IgD-negative memory B cell (primary cell): ENCODE measurements around the gene TENT4A. TPM values are rescaled to one million over a fixed set of nuclear protein-coding genes. Genes with fewer than 3 reads are reported as not detected.
A peak's percentile ranks its signal among the peaks of the same experiment; 100 is the strongest.

ENCODE experiments used
- H3K27ac Mint-ChIP-seq, 3 donors: one replicate each; pipeline ENCODE4 v1.8.0; 2020 to 2022; ENCODE audit warnings: mild to moderate bottlenecking in 3 of 3, mixed read lengths in 3 of 3, moderate library complexity in 1 of 3
- H3K27me3 Mint-ChIP-seq: one replicate; pipeline ENCODE4 v1.8.0; 2021; ENCODE audit warnings: mixed read lengths
- H3K36me3 Mint-ChIP-seq: one replicate; pipeline ENCODE4 v1.8.0; 2020; ENCODE audit warnings: mild to moderate bottlenecking, mixed read lengths
- H3K4me1 Mint-ChIP-seq, 3 donors: one replicate each; pipeline ENCODE4 v1.8.0; 2020 to 2022; ENCODE audit warnings: mixed read lengths in 3 of 3, mild to moderate bottlenecking in 1 of 3
- H3K4me3 Mint-ChIP-seq, 4 donors: one replicate each; pipeline ENCODE4 v1.8.0; 2020 to 2022; ENCODE audit warnings: mild to moderate bottlenecking in 4 of 4, mixed read lengths in 4 of 4, moderate library complexity in 3 of 4
- H3K9me3 Mint-ChIP-seq, 3 donors: one replicate each; pipeline ENCODE4 v1.8.0; 2020 to 2021; ENCODE audit warnings: mixed read lengths in 3 of 3, mild to moderate bottlenecking in 1 of 3
- polyA plus RNA-seq: library from polyadenylated mRNA; unstranded; fragments of 300-500 nt; fragmentation: Illumina TruSeq; gene quantifications from one replicate; pipeline ENCODE4 v1.2.3, GENCODE V29; 2021

TENT4A gene
- polyA plus RNA-seq, 1 donor from 2014 or later = 1.6 TPM

GRCh38 chr5:6718161-6718681 is 5.0 kb downstream of the TENT4A start:
- Mint-ChIP-seq H3K27me3 (no peaks in the 10 kb centered on the region), H3K27ac (peak overlapping the region; percentile 74 to 96 (median 81)), H3K4me3 (peak overlapping the region in 3 of 4 donors; percentile 86 to 98 (median 89)), H3K36me3 (no peaks in the 10 kb centered on the region), H3K9me3 (no peaks in the 10 kb centered on the region), H3K4me1 (peaks cover 65 to 71% (median 67%) of the 10 kb centered on the region in 3 donors)

GRCh38 chr5:6718718-6719117 is 5.5 kb downstream of the TENT4A start:
- H3K27ac Mint-ChIP-seq = peak overlapping the region; percentile 74 to 96 (median 81)
- no peaks in the 10 kb centered on the region for H3K36me3 Mint-ChIP-seq
- H3K9me3 Mint-ChIP-seq = no peaks in the 10 kb centered on the region
- no peaks in the 10 kb centered on the region for H3K27me3 Mint-ChIP-seq
- H3K4me1 Mint-ChIP-seq = peaks cover 67 to 76% (median 72%) of the 10 kb centered on the region in 3 donors
- H3K4me3 Mint-ChIP-seq = peak overlapping the region in 3 of 4 donors; percentile 86 to 98 (median 89)

- Mint-ChIP-seq H3K9me3 (no peaks in the 10 kb centered on the region), H3K36me3 (no peaks in the 10 kb centered on the region), H3K4me3 (peak overlapping the region in 1 of 4 donors; percentile 19), H3K4me1 (peaks cover 71 to 83% (median 78%) of the 10 kb centered on the region in 3 donors), H3K27ac (peak overlapping the region in 2 of 3 donors; percentile 33 to 64), H3K27me3 (no peaks in the 10 kb centered on the region)
Observed at GRCh38 chr5:6719417-6719816, 6.2 kb downstream of the TENT4A start.

GRCh38 chr5:6719896-6720560 is 6.8 kb downstream of the TENT4A start:
- peaks cover 72 to 82% (median 81%) of the 10 kb centered on the region in 3 donors for H3K4me1 Mint-ChIP-seq
- H3K9me3 Mint-ChIP-seq = no peaks in the 10 kb centered on the region
- no peaks in the 10 kb centered on the region for H3K36me3 Mint-ChIP-seq
- H3K27me3 Mint-ChIP-seq = no peaks in the 10 kb centered on the region
- H3K27ac Mint-ChIP-seq = peak overlapping the region in 2 of 3 donors; percentile 33 to 64
- H3K4me3 Mint-ChIP-seq = peak overlapping the region in 2 of 4 donors; percentile 9 to 19

GRCh38 chr5:6720561-6720921 is 7.3 kb downstream of the TENT4A start:
- peak overlapping the region in 2 of 3 donors; percentile 64 to 94 for H3K27ac Mint-ChIP-seq
- no peaks in the 10 kb centered on the region for H3K36me3 Mint-ChIP-seq
- no peaks in the 10 kb centered on the region for H3K27me3 Mint-ChIP-seq
- H3K4me1 Mint-ChIP-seq = peaks cover 70 to 78% (median 75%) of the 10 kb centered on the region in 3 donors
- H3K4me3 Mint-ChIP-seq = no peak overlapping the region
- H3K9me3 Mint-ChIP-seq = no peaks in the 10 kb centered on the region

- H3K36me3 Mint-ChIP-seq = no peaks in the 10 kb centered on the region
- no peaks in the 10 kb centered on the region for H3K27me3 Mint-ChIP-seq
- H3K4me1 Mint-ChIP-seq = peaks cover 66 to 73% (median 69%) of the 10 kb centered on the region in 3 donors
- no peaks in the 10 kb centered on the region for H3K9me3 Mint-ChIP-seq
- H3K27ac Mint-ChIP-seq = peak overlapping the region; percentile 2 to 94 (median 65)
- H3K4me3 Mint-ChIP-seq = peak overlapping the region; percentile 56 to 90 (median 73)
Observed at GRCh38 chr5:6721442-6721841, 8.2 kb downstream of the TENT4A start.

GRCh38 chr5:6722015-6722414 is 8.8 kb downstream of the TENT4A start:
- no peaks in the 10 kb centered on the region for H3K27me3 Mint-ChIP-seq
- H3K36me3 Mint-ChIP-seq = no peaks in the 10 kb centered on the region
- peak overlapping the region; percentile 56 to 90 (median 73) for H3K4me3 Mint-ChIP-seq
- peaks cover 66 to 73% (median 70%) of the 10 kb centered on the region in 3 donors for H3K4me1 Mint-ChIP-seq
- peak overlapping the region in 2 of 3 donors; percentile 2 to 65 for H3K27ac Mint-ChIP-seq
- H3K9me3 Mint-ChIP-seq = no peaks in the 10 kb centered on the region

GRCh38 chr5:6723122-6723815 is 10.0 kb downstream of the TENT4A start:
- Mint-ChIP-seq H3K9me3 (no peaks in the 10 kb centered on the region), H3K36me3 (no peaks in the 10 kb centered on the region), H3K4me1 (peaks cover 65 to 71% (median 70%) of the 10 kb centered on the region in 3 donors), H3K4me3 (peak overlapping the region in 2 of 4 donors; percentile 34 to 63), H3K27me3 (peaks cover 2% of the 10 kb centered on the region), H3K27ac (no peak overlapping the region)

GRCh38 chr5:6723816-6724300 is 10.6 kb downstream of the TENT4A start:
- no peaks in the 10 kb centered on the region for H3K36me3 Mint-ChIP-seq
- peak overlapping the region in 2 of 4 donors; percentile 34 to 47 for H3K4me3 Mint-ChIP-seq
- H3K27me3 Mint-ChIP-seq = peaks cover 2% of the 10 kb centered on the region

GRCh38 chr5:6724321-6724929 is 11.2 kb downstream of the TENT4A start:
- no peak overlapping the region for H3K27ac Mint-ChIP-seq
- H3K4me3 Mint-ChIP-seq = no peak overlapping the region
- peaks cover 2% of the 10 kb centered on the region for H3K27me3 Mint-ChIP-seq
- H3K4me1 Mint-ChIP-seq = peaks cover 60 to 70% (median 69%) of the 10 kb centered on the region in 3 donors
- H3K36me3 Mint-ChIP-seq = no peaks in the 10 kb centered on the region
- no peaks in the 10 kb centered on the region for H3K9me3 Mint-ChIP-seq

More at GRCh38 chr5:6723816-6724300, 10.6 kb downstream of the TENT4A start:
- Mint-ChIP-seq H3K4me1 (peaks cover 60 to 68% (median 67%) of the 10 kb centered on the region in 3 donors), H3K27ac (no peak overlapping the region), H3K9me3 (no peaks in the 10 kb centered on the region)

- peak overlapping the region in 1 of 3 donors; percentile 26 for H3K27ac Mint-ChIP-seq
Observed at GRCh38 chr5:6725421-6725820, 12.2 kb downstream of the TENT4A start.

GRCh38 chr5:6726006-6726405 is 12.8 kb downstream of the TENT4A start:
- H3K27ac Mint-ChIP-seq = no peak overlapping the region
- no peaks in the 10 kb centered on the region for H3K9me3 Mint-ChIP-seq

More at GRCh38 chr5:6725421-6725820, 12.2 kb downstream of the TENT4A start:
- Mint-ChIP-seq H3K36me3 (no peaks in the 10 kb centered on the region), H3K4me1 (peaks cover 51 to 66% (median 64%) of the 10 kb centered on the region in 3 donors), H3K27me3 (peaks cover 2% of the 10 kb centered on the region), H3K9me3 (no peaks in the 10 kb centered on the region), H3K4me3 (no peak overlapping the region)

GRCh38 chr5:6727231-6727630 is 14.0 kb downstream of the TENT4A start:
- Mint-ChIP-seq H3K4me1 (peaks cover 42 to 61% (median 57%) of the 10 kb centered on the region in 3 donors), H3K27me3 (peaks cover 2% of the 10 kb centered on the region), H3K9me3 (no peaks in the 10 kb centered on the region), H3K4me3 (peak overlapping the region in 1 of 4 donors; percentile 47), H3K36me3 (peaks cover 3% of the 10 kb centered on the region), H3K27ac (peak overlapping the region in 1 of 3 donors; percentile 54)

More at GRCh38 chr5:6726006-6726405, 12.8 kb downstream of the TENT4A start:
- H3K27me3 Mint-ChIP-seq = peaks cover 2% of the 10 kb centered on the region
- H3K36me3 Mint-ChIP-seq = no peaks in the 10 kb centered on the region
- H3K4me1 Mint-ChIP-seq = peaks cover 49 to 66% (median 65%) of the 10 kb centered on the region in 3 donors
- no peak overlapping the region for H3K4me3 Mint-ChIP-seq

- peaks cover 2% of the 10 kb centered on the region for H3K27me3 Mint-ChIP-seq
- H3K4me3 Mint-ChIP-seq = peak overlapping the region in 3 of 4 donors; percentile 10 to 88 (median 82)
- H3K36me3 Mint-ChIP-seq = peaks cover 3% of the 10 kb centered on the region
- no peaks in the 10 kb centered on the region for H3K9me3 Mint-ChIP-seq
- H3K27ac Mint-ChIP-seq = peak overlapping the region; percentile 11 to 87 (median 47)
- H3K4me1 Mint-ChIP-seq = peaks cover 41 to 59% (median 56%) of the 10 kb centered on the region in 3 donors
Observed at GRCh38 chr5:6728011-6728794, 15.0 kb downstream of the TENT4A start.
